DMS79 treated with DMSO at 0.1 percent for 48 hours (cell line): ENCODE measurements around the gene CASP2.

ENCODE experiments used
- DNase-seq: peaks from one replicate; lab custom pipeline; 2025; lab: John Stamatoyannopoulos, UW

CASP2 gene

DNA sequence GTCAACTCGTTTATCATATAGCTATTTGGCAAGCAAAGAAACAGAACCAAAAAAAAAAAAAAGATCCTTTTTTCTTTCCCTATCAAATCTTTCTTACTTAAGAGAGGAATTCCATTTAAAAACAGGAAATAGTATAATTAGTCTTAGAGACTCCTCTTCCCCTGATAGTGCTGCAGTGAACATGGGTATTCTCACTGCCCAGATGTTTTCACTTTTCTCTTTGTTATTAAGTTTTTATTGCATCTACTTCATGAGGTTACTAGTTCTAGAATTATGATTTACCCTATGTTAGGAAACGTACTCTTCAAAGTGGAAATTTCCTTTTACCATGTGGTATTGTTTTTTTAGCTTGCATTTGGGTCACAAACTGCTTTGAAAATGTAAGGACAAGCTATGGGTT lies 8.5 kb downstream of the CASP2 start:
- no peak for DNase-seq

DNA sequence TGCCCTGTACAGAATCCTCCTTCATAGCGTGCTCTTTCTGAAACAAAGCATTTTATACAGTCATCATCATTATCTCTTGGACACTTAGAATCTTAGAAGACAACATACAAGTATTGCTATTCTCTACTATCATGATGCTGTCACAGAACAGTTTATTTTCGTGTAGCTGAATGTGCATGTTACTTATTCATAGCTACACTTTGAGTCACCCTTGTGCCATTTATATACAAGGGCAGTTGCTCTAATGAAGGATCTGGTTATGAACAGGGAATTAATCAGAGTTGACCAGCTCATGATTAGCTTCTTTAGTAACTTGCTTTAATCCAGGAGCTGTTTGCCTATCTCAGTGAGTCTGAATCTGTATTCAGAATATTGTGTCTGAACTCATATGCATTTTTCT lies 11.2 kb downstream of the CASP2 start:
- no peak for DNase-seq

DNA sequence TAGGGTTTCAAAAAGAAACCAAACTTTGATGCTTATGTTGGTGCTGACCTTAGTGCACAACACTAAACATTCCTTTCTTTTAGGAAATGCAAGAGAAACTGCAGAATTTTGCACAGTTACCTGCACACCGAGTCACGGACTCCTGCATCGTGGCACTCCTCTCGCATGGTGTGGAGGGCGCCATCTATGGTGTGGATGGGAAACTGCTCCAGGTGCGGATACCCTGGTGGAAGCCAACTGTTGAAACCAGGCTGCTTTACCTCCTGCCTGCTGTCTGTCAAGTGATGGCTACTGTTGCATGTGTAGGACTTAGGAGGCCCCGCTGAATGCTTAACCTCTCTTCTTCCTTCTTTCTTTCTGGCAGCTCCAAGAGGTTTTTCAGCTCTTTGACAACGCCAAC lies 11.7 kb downstream of the CASP2 start:
- no peak for DNase-seq

DNA sequence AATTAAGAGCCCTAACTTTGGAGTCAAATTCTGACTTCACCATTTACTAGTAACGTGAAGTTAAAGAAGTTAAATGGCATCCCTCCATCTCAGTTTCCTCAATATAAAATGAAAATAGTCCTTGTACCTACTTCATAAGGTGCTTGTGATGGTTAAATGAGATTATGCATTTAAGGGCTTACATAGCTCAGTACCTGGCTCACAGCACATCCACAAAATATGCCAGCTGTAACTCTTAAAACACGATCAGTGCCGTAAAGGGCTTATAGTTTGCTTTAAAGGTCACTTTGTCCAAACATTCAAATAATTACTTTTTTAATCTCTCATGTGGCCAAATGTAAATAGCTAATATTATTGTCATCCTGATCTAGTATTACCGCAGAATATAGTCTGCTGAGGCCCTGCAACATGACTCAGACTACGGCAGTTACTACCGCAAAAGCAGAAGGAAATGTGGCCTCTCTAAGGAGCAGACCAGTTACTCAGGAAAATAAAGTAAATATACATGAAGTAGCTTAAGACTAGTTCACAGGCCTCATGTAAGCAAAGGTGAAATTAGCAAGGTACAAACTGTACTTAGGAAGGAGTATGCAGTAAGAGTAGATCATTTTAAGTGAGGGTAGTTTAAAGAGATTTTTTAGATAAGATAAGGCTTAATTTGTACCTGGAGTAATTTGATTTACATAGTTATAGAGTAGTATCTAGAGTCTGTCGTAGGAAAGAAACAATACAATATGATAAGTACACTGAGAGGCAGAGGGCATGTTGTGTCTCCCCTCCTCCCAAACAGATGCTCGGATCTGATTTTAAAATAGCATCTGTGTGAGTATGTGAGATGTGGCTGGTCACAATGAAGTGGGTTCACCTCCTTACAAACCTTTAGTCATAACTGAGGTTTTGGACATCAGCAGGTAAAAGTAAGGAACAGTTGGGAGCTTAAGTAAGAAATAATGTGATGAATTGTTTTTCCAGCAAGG lies 13.1 kb downstream of the CASP2 start:
- DNase-seq = no peak

DNA sequence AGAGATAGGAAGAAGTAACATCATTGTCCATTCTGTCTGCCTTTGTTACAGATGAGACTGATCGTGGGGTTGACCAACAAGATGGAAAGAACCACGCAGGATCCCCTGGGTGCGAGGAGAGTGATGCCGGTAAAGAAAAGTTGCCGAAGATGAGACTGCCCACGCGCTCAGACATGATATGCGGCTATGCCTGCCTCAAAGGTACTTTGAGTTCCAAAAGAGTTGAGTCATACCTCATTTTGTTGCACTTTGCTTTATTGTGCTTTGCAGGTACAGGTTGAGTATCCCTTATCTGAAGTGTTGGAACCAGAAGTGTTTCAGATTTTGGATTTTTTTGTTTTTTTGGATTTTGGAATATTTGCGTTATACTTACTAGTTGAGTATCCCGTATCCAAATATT lies 15.6 kb downstream of the CASP2 start:
- no peak for DNase-seq

DNA sequence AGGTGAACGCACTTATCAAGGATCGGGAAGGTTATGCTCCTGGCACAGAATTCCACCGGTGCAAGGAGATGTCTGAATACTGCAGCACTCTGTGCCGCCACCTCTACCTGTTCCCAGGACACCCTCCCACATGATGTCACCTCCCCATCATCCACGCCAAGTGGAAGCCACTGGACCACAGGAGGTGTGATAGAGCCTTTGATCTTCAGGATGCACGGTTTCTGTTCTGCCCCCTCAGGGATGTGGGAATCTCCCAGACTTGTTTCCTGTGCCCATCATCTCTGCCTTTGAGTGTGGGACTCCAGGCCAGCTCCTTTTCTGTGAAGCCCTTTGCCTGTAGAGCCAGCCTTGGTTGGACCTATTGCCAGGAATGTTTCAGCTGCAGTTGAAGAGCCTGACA lies 16.8 kb downstream of the CASP2 start:
- DNase-seq = no peak

DNA sequence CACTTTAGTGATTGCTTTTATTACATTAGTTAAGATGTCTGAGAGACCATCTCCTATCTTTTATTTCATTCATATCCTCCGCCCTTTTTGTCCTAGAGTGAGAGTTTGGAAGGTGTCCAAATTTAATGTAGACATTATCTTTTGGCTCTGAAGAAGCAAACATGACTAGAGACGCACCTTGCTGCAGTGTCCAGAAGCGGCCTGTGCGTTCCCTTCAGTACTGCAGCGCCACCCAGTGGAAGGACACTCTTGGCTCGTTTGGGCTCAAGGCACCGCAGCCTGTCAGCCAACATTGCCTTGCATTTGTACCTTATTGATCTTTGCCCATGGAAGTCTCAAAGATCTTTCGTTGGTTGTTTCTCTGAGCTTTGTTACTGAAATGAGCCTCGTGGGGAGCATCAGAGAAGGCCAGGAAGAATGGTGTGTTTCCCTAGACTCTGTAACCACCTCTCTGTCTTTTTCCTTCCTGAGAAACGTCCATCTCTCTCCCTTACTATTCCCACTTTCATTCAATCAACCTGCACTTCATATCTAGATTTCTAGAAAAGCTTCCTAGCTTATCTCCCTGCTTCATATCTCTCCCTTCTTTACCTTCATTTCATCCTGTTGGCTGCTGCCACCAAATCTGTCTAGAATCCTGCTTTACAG lies 17.4 kb downstream of the CASP2 start:
- DNase-seq = no peak

DNA sequence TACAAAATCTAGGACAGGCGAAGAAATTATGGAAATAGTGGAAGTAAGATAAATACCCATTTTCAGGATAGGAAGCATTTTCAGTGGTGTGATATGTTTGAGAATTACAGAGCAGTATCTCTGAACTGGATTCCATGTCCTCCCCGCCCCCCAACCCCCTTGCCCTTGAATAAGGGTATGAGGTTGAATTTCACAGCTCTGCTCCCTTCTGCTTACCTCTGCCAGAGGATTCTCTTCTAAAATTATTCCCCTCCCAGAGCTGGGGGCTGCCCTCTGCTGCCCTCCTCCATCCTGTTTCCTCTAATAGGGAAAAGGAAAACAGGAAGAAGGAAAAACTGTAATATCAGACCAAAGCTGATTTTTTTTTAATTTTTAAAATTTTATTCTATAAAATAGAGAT lies 20.5 kb downstream of the CASP2 start:
- no peak for DNase-seq

DNA sequence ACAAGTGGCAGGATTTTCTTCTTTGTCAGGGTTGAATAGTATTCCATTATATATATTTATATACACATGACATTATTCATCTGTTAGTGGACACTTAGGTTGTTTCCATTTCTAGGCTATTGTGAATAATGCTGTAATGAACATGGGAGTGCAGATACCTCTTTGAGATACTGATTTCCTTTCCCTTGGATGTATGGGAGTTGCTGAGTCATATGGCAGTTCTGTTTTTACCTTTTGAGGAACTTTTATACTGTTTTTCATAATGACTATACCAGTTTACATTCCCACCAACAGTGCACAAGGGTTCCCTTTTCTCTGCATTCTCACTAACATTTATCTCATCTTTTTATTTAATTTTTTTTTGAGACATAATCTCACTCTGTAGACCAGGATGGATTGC lies 26.0 kb downstream of the CASP2 start:
- DNase-seq = no peak

DNA sequence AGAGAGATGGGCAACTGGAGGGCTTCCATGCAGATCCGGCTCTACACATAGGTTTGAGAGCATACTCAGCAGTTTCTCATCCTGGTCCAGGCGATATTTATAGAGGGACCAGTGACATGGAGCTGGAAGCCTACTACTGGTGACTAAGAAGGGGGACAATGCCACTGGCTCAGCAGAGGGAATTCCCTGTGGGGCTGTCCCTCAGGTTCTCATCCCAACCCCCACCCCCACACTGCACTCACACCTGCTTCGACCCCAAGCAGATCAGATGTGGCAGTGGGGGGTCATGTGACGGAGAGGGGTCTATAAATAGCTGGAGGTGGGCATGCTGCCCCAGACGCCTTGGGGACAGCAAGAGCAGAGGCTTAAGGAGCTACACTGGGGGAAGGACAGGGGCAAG lies 27.6 kb downstream of the CASP2 start, which contains the start of gene CLCN1:
Gene CLCN1, plus strand, starts transcription at position 336 of the 400 bp plus-strand sequence. CDS start 102 bp downstream, outside the sequence.
- no peak for DNase-seq

DNA sequence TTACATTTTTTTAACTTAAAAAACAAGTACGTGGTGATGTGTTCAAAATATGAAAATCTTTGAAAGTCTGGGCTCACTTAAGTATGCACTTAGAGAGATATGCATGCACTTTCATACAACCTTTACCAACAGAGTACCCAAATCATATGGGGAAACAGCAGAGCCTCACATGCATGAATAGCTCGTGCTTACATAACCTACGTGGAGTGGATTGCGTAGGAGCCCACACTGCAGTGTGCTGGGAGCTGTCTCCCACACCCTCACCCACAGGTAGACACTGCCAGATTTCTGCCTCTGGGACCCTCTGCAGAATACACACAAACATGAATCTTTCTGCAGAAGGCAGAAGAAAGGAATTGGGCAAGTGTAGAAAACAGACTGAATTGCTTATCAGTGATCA lies 28.3 kb downstream of the CASP2 start:
- DNase-seq = no peak

DNA sequence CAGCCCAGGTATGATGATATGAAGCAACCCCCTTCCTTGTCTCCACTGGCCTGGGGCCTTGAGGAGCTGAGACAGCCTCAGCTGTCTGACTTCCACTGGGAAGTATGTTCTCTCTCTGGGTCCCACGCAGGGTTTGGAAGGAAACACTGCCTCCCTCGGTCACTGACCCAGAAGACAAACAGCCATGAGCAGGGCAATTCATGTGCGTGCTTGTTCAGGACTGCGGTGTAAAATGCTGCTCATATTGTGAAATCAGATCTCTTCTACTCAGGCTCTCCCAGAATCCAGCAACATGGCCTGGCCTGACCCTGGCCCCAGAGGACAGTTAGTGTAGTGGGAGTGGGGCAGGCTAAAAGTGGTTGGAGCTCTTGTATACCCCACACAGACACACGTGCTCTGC lies 30.5 kb downstream of the CASP2 start:
- no peak for DNase-seq

DNA sequence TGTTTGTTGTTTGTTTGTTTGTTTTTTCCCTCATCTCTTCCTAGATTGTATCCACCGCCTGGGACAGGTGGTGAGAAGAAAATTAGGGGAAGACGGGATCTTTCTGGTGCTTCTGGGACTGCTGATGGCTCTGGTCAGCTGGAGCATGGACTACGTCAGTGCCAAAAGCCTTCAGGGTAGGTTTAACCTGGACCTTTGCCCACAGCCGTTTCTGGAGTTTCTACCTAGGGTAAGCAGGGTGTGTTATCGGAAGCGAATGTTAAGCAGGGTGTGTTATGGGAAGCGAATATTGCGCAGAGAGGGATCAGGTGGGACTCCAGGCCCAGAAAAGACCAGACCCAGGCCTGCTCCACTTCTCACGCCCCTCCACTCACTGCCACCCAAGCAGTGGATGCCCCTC lies 32.5 kb downstream of the CASP2 start:
- no peak for DNase-seq

DNA sequence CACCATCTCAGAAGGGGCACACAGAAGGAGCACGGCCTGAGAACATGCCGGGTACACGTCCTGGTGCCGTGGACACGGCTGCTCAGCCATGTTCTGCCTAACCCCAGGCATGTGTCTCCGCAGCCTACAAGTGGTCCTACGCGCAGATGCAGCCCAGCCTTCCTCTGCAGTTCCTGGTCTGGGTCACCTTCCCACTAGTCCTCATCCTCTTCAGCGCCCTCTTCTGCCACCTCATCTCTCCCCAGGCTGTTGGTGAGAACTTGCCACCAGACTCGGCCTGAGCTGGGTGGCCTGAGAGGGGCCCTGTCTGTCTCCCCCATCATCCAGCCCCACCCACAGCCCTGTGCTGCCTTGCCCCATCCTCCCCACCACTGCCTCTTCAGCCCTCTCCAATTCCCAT lies 33.1 kb downstream of the CASP2 start:
- DNase-seq = no peak

DNA sequence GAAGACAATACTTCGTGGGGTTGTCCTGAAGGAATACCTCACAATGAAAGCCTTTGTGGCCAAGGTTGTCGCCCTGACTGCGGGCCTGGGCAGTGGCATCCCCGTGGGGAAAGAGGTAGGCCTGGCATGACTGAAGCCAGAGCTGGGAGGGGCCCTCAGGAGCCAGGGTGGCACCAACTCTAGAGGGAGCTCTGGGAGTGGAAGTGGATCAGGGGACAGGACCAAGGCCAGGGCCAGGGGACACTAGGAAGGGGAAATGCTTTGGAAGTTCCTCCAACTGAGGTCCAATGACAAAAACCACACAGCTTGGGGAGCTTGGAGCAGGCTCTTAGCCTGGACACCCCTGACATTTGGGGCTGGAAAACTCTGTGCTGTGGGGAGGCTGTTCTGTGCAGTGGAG lies 33.6 kb downstream of the CASP2 start:
- no peak for DNase-seq

DNA sequence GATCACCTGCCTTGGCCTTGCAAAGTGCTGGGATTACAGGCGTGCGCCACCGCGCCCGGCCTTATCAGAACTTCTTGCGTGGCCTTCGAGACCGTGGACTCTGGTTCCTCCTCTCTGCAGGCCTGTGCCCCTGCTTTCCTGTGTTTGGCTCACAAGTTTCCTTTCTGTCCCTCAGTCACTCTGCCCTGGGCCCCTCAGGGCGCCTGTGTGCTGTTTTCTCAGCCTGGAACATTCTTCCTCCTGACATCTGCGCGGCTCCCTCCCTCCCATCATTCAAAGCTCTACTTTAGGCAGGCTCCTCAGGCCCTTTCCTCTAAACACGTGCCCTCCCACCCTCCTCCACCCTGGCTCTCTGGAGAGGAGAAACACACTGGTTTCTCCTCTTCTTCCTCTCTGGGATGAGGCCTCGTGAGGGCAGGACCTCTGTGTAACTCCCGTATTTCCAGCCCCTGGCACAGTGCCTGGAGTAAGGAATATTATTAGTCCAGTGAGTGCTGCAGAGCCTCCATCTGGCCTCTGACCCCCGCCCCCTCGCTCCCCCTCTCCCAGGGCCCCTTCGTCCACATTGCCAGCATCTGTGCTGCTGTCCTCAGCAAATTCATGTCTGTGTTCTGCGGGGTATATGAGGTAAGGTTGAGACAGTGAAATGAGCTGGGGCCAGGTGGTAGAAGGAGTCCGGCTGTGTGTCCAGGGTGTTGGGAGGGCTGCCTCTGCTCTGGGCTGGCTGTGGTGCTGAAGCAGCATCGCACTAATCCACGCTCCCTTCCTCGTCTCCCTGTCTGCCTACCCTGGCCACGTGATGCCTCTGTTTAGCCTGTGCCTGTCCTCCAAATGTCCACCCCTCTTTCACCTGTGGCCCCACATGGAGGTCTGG lies 34.8 kb downstream of the CASP2 start:
- DNase-seq = no peak

DNA sequence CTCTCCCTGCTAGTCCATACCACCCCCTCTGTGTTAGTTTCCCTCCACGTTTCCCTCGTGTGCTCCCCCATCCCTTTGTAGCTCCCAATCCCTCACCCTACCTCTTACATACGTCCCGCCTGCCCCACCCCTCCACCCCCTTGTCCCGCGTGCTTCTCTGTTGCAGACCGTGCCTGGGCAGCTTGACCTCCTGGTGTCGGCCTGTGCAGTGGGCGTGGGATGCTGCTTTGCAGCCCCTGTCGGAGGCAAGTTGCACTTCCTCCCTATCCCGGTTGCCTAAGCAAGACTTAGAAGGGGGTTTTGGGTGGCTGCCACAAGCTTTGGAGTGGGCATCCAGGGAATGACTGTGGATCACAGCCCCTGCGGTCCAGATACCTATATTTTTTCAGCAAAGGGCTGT lies 35.5 kb downstream of the CASP2 start:
- DNase-seq = no peak

DNA sequence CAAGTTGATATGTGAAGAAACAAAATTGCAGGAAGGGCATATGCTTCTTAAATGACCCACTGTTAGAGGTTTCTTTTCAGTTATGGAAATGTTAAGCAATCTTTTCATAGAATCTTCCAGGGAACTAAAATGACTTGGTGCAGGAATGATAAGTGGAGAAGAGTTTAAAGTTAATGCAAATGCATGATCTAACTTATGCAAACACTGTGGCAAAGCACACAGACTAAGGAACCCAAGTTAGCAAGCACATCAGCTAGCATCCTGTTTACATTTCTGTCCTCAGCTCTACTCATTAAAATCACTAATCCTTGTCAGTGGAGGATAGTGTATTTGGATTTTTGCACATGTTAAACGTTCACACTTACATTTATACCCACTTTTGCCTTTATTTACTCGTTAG lies 37.1 kb downstream of the CASP2 start:
- no peak for DNase-seq

DNA sequence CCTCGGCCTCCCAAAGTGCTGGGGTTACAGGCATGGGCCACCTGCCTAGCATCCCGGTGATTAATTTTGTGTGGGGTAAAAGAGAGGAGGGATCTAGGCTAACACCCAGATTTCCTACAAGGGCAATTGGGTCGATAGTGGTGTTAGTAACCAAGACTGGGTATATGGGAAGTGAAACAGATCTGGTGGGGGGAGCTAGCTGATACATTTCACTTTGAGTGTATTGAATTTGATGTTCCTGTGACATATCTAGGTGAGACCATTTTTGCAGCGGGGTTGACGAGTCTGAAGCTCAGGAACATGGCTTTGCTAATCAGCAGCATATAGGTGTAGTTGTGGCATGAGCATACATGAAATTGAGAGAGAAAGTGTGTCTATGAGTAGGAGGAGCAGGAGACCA lies 39.8 kb downstream of the CASP2 start:
- no peak for DNase-seq

DNA sequence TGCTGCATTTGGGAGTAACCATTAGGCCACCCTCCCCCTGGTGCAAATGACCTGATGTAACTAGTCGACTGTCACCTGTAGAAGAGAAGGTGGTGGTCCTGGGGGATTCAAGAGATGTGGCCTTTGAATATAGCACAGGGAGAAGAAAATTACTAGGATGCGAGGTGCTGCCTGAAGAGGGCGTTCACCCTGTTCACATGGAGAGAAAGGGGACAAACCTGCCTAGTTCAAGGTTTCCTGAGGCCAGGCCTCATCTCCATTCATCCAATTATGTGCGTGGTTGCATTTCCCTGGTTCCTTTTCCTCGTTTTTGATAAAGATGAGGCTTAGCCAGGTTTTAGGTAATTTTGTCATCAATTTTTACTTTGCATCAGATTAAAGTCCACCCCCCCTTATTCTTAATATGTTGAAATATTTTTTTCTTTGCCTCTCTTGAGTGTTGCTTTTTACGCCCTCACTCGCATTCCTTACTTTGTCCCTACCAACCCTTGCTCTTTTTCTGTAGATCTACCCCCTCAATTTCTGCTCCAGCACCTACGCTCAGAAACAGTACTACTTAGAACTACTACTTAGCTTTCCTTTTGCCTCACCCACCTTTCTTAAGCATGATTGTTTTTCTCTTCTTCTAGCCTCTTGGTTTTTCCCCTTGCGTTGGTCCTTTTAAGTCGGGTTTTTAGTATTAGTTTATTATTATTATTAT lies 41.5 kb downstream of the CASP2 start:
- DNase-seq = no peak

DNA sequence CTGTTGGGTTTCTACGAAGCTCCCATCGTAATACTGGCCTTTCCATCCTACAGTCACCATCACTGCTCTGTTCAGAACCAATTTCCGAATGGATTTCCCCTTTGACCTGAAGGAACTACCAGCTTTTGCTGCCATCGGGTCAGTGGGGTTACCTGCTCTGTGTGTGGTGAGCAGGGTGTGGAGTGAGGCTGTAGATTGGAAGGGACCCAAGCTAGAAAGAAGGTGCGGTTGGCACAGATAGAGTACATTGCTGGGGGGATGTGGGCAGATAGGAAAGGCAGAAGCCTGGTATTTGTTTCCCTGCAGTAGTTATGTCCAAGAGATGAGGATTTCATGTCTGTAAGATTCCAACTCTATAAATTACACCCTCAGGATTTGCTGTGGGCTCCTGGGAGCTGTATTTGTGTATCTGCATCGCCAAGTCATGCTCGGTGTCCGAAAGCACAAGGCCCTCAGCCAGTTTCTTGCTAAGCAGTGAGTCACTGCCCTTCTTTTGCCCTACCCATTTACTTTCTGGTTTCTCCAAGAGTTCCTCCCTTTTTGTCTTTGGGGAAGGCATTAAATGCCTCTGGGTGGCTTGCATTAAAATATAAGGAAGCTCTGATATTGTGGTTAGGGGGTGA lies 43.1 kb downstream of the CASP2 start:
- no peak for DNase-seq
